ENCODE measurements around the gene UBE2D2. TPM values are rescaled to one million over a fixed set of nuclear protein-coding genes. Genes with fewer than 3 reads are reported as not detected.

Gene UBE2D2
- total RNA-seq, 1 experiment from 2014 or later: 193 TPM

DNA sequence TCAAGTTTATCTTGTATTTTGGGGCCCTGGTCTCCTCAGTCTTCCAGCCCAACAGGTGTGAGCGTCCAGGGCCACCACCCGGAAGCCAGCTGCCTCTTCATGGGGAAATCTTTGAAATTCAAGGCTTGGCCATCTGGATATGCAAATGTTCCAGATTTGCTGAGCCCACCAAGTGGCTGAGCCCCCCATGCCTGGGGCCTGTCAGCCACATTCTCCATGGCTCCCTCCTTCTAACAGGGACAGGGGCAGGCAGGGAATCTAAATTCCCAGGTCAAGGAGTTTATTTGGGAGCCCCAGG is 72.8 kb downstream of the UBE2D2 start:
- Histone ChIP-seq H3K4me3 (ENCODE audit: low read depth, low read length) (no peak overlapping the region), H3K36me3 (ENCODE audit: control insufficient read depth, insufficient read depth, low read length) (no peaks in the 10 kb centered on the region), H3K9me3 (no peaks in the 10 kb centered on the region), H3K27me3 (replicated peaks; ENCODE audit: control insufficient read depth, insufficient read depth, low read length) (no peaks in the 10 kb centered on the region), H3K4me1 (peaks cover 14% of the 10 kb centered on the region; the same call in 1 of the 2 replicates)
- CTCF ChIA-PET: interaction anchor here (0.6 to 5.2 kb wide), 15 partner anchors 8 to 132 kb away, joined by 3 to 46 read pairs (median 5); partner anchors contain the start of gene CXXC5
- H3K4me3 Mint-ChIP-seq (ENCODE audit: unreplicated experiment): no peak overlapping the region
- no peaks in the 10 kb centered on the region for H3K9me3 Mint-ChIP-seq (ENCODE audit: unreplicated experiment)
- no peak for DNase-seq
- no peaks in the 10 kb centered on the region for H3K27me3 Mint-ChIP-seq (ENCODE audit: insufficient read depth, unreplicated experiment)
- TF ChIP-seq, protein P1, sequence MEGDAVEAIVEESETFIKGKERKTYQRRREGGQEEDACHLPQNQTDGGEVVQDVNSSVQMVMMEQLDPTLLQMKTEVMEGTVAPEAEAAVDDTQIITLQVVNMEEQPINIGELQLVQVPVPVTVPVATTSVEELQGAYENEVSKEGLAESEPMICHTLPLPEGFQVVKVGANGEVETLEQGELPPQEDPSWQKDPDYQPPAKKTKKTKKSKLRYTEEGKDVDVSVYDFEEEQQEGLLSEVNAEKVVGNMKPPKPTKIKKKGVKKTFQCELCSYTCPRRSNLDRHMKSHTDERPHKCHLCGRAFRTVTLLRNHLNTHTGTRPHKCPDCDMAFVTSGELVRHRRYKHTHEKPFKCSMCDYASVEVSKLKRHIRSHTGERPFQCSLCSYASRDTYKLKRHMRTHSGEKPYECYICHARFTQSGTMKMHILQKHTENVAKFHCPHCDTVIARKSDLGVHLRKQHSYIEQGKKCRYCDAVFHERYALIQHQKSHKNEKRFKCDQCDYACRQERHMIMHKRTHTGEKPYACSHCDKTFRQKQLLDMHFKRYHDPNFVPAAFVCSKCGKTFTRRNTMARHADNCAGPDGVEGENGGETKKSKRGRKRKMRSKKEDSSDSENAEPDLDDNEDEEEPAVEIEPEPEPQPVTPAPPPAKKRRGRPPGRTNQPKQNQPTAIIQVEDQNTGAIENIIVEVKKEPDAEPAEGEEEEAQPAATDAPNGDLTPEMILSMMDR (IDR thresholded peaks at IDR 0.05; ENCODE audit: insufficient read depth in 1 of 2, low read depth in 1 of 2, low read length in 1 of 2, severe bottlenecking in 1 of 2, unreplicated experiment in 1 of 2): no peak
- peaks cover 87% of the 10 kb centered on the region for H3K36me3 Mint-ChIP-seq (ENCODE audit: insufficient read depth, unreplicated experiment)
- POLR2A ChIA-PET: no interaction called here
- no peak overlapping the region for H3K27ac Mint-ChIP-seq (ENCODE audit: unreplicated experiment)
- intact Hi-C loops (cut with micrococcal nuclease; ENCODE audit: unreplicated experiment): no loop called here
- H3K4me1 Mint-ChIP-seq (ENCODE audit: low read depth, unreplicated experiment): peaks cover 28% of the 10 kb centered on the region
- no TSS peak for BruUV-seq (replicated peaks)

DNA sequence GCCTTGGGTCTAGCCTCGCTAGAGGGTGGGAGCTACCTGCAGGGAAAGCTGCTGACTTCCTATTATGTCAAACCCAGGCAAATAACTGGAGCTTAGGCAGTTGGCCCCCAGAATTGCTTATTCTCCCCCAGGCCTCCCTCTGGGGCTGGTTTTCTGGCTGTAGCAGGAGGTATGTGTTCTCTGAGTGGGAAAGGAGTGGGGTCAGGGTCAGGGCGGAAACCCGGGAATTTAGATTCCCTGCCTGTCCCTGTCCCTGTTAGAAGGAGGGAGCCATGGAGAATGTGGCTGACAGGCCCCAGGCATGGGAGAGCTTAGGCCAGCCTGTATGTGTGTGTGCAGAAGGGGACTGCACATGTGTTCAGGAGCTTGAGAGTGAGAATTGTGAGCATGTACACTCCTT is 73.4 kb downstream of the UBE2D2 start:
- POLR2A ChIA-PET: no interaction called here
- H3K9me3 Mint-ChIP-seq (ENCODE audit: unreplicated experiment): no peaks in the 10 kb centered on the region
- peaks cover 31% of the 10 kb centered on the region for H3K4me1 Mint-ChIP-seq (ENCODE audit: low read depth, unreplicated experiment)

DNA sequence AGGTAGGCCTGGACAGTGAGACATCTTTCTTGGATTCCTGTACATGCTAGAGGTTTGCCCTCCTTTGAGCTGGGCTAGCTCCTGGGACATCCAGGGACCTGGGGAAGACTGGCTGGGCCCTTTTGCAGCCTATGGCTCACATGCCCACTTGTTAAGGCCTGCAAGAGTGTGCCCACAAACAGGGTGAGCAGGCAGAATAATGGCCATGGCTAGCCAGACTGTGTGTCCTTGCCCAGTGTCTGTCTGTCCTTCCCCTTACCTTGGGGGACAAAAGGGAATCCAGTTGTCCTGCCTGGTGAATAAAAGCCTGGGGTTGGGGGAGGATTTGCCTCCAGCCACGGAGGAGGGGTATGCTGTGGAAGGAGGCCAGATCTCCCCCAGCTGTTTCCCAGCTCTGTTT is 74.1 kb downstream of the UBE2D2 start:
- no peaks in the 10 kb centered on the region for H3K27me3 Mint-ChIP-seq (ENCODE audit: insufficient read depth, unreplicated experiment)
- no peaks in the 10 kb centered on the region for H3K27me3 ChIP-seq (replicated peaks; ENCODE audit: control insufficient read depth, insufficient read depth, low read length)
- CTCF ChIA-PET: interaction anchor here (0.6 to 5.2 kb wide), 8 partner anchors 14 to 1029 kb away, joined by 3 to 46 read pairs (median 7); partner anchors contain the start of genes CXXC5 and UBE2D2
- H3K9me3 Mint-ChIP-seq (ENCODE audit: unreplicated experiment): no peaks in the 10 kb centered on the region
- peaks cover 38% of the 10 kb centered on the region for H3K4me1 Mint-ChIP-seq (ENCODE audit: low read depth, unreplicated experiment)
- DNase-seq: no peak
- H3K36me3 ChIP-seq (ENCODE audit: control insufficient read depth, insufficient read depth, low read length): no peaks in the 10 kb centered on the region
- H3K4me3 Mint-ChIP-seq (ENCODE audit: unreplicated experiment): no peak overlapping the region
- peaks cover 25% of the 10 kb centered on the region for H3K4me1 ChIP-seq
- BruUV-seq (replicated peaks): no TSS peak
- H3K27ac Mint-ChIP-seq (ENCODE audit: unreplicated experiment): peak overlapping the region; percentile 82
- POLR2A ChIA-PET: no interaction called here
- no peaks in the 10 kb centered on the region for H3K9me3 ChIP-seq
- H3K36me3 Mint-ChIP-seq (ENCODE audit: insufficient read depth, unreplicated experiment): peaks cover 87% of the 10 kb centered on the region
- intact Hi-C loops (cut with micrococcal nuclease; ENCODE audit: unreplicated experiment): no loop called here
- TF ChIP-seq, protein P1 (IDR thresholded peaks at IDR 0.05; ENCODE audit: insufficient read depth in 1 of 2, low read depth in 1 of 2, low read length in 1 of 2, severe bottlenecking in 1 of 2, unreplicated experiment in 1 of 2): no peak
- H3K4me3 ChIP-seq (ENCODE audit: low read depth, low read length): no peak overlapping the region

More for the DNA sequence above, 73.4 kb downstream of the UBE2D2 start:
- no TSS peak for BruUV-seq (replicated peaks)
- CTCF ChIA-PET: interaction anchor here (0.6 to 5.2 kb wide), 11 partner anchors 8 to 1029 kb away, joined by 3 to 46 read pairs (median 7); partner anchors contain the start of gene CXXC5
- Histone ChIP-seq H3K4me3 (ENCODE audit: low read depth, low read length) (no peak overlapping the region), H3K9me3 (no peaks in the 10 kb centered on the region), H3K27me3 (replicated peaks; ENCODE audit: control insufficient read depth, insufficient read depth, low read length) (no peaks in the 10 kb centered on the region), H3K4me1 (peaks cover 18% of the 10 kb centered on the region; the same call in 1 of the 2 replicates), H3K36me3 (ENCODE audit: control insufficient read depth, insufficient read depth, low read length) (no peaks in the 10 kb centered on the region)
- TF ChIP-seq, protein P1 (IDR thresholded peaks at IDR 0.05; ENCODE audit: insufficient read depth in 1 of 2, low read depth in 1 of 2, low read length in 1 of 2, severe bottlenecking in 1 of 2, unreplicated experiment in 1 of 2): no peak
- H3K36me3 Mint-ChIP-seq (ENCODE audit: insufficient read depth, unreplicated experiment): peaks cover 87% of the 10 kb centered on the region
- intact Hi-C loops (cut with micrococcal nuclease; ENCODE audit: unreplicated experiment): no loop called here
- H3K27ac Mint-ChIP-seq (ENCODE audit: unreplicated experiment): peak overlapping the region; percentile 56
- no peak for DNase-seq
- no peaks in the 10 kb centered on the region for H3K27me3 Mint-ChIP-seq (ENCODE audit: insufficient read depth, unreplicated experiment)
- no peak overlapping the region for H3K4me3 Mint-ChIP-seq (ENCODE audit: unreplicated experiment)
